ENCODE data around the gene UTY.

DNA sequence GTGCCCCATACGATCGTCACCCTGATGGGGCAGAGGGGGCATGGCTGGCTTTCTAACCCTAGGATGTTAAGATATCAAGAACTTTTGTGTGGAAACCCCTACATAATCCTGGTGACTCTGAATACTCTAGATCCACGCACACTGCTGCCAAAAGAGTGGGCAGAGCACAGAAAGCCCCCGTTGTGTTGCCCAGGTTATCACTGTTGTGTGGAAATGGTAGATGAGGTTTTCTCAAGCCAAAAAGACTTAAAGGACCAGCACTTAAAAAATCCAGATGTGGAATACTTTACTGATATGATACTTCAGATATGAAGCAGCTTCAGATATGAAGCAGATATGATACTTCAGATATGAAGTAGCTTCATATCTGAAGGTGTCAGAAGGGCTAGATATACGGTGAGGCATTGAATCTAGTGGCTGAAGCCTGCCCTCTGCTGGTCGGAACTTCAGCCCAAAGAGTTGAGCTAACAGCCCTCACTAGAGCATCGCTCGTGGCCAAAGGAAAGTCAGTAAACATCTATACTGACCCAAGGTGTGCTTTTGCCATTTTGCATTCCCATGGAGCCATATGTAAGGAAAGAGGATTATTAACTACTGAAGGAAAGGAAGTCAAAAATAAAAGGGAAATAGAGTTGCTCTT, 136.4 kb downstream of the UTY start:
- TF ChIP-seq POLR2A (IDR thresholded peaks at IDR 0.05; ENCODE audit: low read length) (no peak), GATA1 (IDR thresholded peaks at IDR 0.05; ENCODE audit: low read depth, low read length) (no peak)

Measured in erythroblast (primary cell).